Thyroid gland (tissue), 4 donors: ENCODE data around the gene RNF13.

ENCODE experiments used
- CTCF ChIP-seq, 6 experiments: fragments of 200-600 bp in 3 of 6; fragments of 450-650 bp in 3 of 6; sonication (generic) in 3 of 6; IDR thresholded peaks; one replicate each; pipeline ENCODE4 v1.5.1; 2016 to 2019; ENCODE audit warnings: antibody characterized with exemption in 6 of 6, mild to moderate bottlenecking in 2 of 6, inconsistent platforms in 1 of 6, moderate library complexity in 1 of 6
- POLR2A ChIP-seq, 2 donors: fragments of 450-650 bp; IDR thresholded peaks; one replicate each; pipeline ENCODE4 v1.6.1; 2017; ENCODE audit warnings: antibody characterized with exemption in 2 of 2, mild to moderate bottlenecking in 2 of 2, moderate library complexity in 1 of 2

- TF ChIP-seq CTCF (IDR thresholded peaks at IDR 0.05) (no peak), POLR2A (IDR thresholded peaks at IDR 0.05) (peak in 1 of 2 donors; percentile 50)
These were observed 158.5 kb downstream of the RNF13 start for GRCh38 chr3:149971403-149972075.
